Measurements from ENCODE around the gene SPPL2B.

The SPPL2B gene

DNA sequence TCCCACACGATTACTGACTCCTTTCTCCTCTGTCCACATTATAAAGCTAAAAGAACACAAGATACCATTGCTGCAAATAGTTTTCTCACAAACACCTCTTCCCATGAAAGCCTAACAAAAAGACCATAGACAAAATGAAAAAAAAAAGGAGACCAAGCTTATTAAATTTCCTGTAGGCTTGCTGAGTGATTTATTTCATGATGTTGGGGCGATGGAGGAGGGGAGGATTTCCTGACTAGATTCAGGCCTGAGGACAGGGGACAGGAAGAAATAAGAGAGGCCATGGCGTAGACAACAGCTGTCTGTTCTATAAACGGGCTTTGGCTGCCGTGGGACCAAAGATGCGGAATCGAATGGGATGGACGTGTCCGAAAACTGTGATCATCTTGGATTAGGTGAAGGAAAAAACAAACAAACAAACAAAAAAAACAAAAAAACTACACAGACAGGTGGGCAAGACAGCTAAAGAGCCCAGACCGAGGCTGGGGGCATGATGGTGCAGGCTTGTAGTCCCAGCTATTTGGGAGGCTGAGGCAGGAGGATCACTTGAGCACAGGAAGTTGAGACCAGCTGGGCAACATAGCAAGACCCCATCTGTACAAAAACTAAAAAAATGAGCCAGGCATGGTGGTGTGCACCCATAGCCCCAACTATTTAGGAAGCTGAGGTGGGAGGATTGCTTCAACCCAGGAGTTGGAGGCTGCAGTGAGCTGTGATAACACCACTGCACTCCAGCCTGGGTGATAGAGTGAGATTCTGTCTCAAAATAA lies 36.9 kb downstream of the SPPL2B start:
- no peaks in the 10 kb centered on the region for H3K79me2 ChIP-seq (ENCODE audit: control insufficient read depth, insufficient read depth, low read length, unreplicated experiment)
- no peaks in the 10 kb centered on the region for H3K36me3 ChIP-seq (ENCODE audit: insufficient read depth, low read length)
- H3K4me3 ChIP-seq (ENCODE audit: low read depth, low read length) = no peak overlapping the region
- no peaks in the 10 kb centered on the region for H3K4me1 ChIP-seq (ENCODE audit: control insufficient read depth, insufficient read depth, low read length, unreplicated experiment)
- no peak overlapping the region for H2AFZ ChIP-seq (ENCODE audit: low read length, unreplicated experiment)
- H3K27me3 ChIP-seq (ENCODE audit: insufficient read depth, low read length) = peaks cover 4% of the 10 kb centered on the region; the same call in 1 of the 2 replicates
- H3K27ac ChIP-seq (ENCODE audit: low read depth, low read length) = no peak overlapping the region

DNA sequence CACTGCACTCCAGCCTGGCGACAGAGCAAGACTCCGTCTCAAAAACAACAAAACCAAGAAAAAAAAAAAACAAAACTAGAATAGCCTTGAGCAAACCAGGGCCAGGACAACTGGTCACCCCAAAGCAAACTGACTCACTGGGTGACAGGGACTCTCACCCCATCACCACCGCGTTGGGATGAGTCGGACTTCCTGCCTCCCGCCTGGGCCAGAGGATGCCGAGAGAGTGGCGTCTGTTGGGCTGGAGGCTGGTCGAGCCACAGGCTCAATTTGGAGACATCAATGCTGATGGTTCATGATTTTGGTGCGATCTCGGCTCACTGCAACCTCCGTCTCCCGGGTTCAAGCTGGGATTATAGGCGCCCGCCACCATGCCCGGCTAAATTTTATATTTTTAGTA lies 43.2 kb downstream of the SPPL2B start:
- Histone ChIP-seq H3K4me1 (ENCODE audit: control insufficient read depth, insufficient read depth, low read length, unreplicated experiment) (peaks cover 8% of the 10 kb centered on the region), H3K36me3 (ENCODE audit: insufficient read depth, low read length) (no peaks in the 10 kb centered on the region), H2AFZ (ENCODE audit: low read length, unreplicated experiment) (no peak overlapping the region), H3K79me2 (ENCODE audit: control insufficient read depth, insufficient read depth, low read length, unreplicated experiment) (no peaks in the 10 kb centered on the region), H3K27ac (ENCODE audit: low read depth, low read length) (no peak overlapping the region), H3K4me3 (ENCODE audit: low read depth, low read length) (no peak overlapping the region), H3K27me3 (ENCODE audit: insufficient read depth, low read length) (no peaks in the 10 kb centered on the region)

DNA sequence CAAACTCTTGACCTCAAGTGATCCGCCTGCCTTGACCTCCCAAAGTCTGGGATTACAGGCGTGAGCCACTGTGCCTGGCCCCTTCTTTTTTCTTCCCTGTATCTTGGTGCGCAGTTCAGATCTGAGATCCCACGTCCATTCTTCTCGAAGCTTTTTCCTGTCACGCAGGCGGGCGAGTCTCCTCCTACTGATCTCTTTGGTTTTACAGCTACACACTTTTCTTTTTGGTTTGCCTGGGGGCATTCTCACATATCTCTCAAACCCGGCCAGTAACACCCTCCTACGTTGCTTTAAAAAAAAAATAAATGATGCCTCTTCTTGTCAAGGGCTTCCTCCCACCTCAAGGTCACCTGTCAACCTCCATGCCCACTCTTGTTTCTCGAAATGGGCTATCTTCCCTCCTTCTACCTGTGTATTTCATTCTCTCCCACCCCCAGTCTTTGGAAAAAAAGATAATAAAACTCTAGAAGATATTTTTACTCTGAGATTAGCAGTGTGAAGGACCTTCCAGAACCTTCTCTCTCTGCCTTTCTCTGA lies 43.7 kb downstream of the SPPL2B start:
- Histone ChIP-seq H3K27me3 (ENCODE audit: insufficient read depth, low read length) (no peaks in the 10 kb centered on the region), H3K4me1 (ENCODE audit: control insufficient read depth, insufficient read depth, low read length, unreplicated experiment) (peaks cover 8% of the 10 kb centered on the region), H3K79me2 (ENCODE audit: control insufficient read depth, insufficient read depth, low read length, unreplicated experiment) (no peaks in the 10 kb centered on the region), H3K4me3 (ENCODE audit: low read depth, low read length) (no peak overlapping the region), H2AFZ (ENCODE audit: low read length, unreplicated experiment) (no peak overlapping the region), H3K36me3 (ENCODE audit: insufficient read depth, low read length) (no peaks in the 10 kb centered on the region), H3K27ac (ENCODE audit: low read depth, low read length) (no peak overlapping the region)

DNA sequence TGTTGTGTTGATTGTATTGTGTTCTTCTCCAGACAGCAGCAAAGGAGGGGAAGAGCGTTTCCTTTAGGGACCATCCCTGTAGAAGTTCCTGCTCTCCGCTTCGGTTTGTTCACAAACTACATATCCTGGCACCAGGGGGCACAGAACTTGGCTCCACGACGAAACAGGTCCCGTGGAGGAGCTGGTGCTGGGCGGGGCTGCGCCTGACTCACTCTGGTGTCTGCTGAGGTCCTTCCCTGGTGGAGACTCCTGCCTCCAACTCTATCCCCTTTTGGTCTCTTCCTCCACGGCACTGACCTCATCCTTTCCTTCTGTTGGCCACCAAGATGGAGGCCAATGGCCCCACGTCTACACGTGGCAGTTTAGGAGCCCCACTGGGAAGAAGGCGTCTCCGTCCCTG lies 46.3 kb downstream of the SPPL2B start:
- H3K79me2 ChIP-seq (ENCODE audit: control insufficient read depth, insufficient read depth, low read length, unreplicated experiment) = no peaks in the 10 kb centered on the region
- H3K4me3 ChIP-seq (ENCODE audit: low read depth, low read length) = no peak overlapping the region
- peaks cover 8% of the 10 kb centered on the region for H3K4me1 ChIP-seq (ENCODE audit: control insufficient read depth, insufficient read depth, low read length, unreplicated experiment)
- no peak overlapping the region for H2AFZ ChIP-seq (ENCODE audit: low read length, unreplicated experiment)
- no peak overlapping the region for H3K27ac ChIP-seq (ENCODE audit: low read depth, low read length)
- H3K27me3 ChIP-seq (ENCODE audit: insufficient read depth, low read length) = no peaks in the 10 kb centered on the region
- no peaks in the 10 kb centered on the region for H3K36me3 ChIP-seq (ENCODE audit: insufficient read depth, low read length)

DNA sequence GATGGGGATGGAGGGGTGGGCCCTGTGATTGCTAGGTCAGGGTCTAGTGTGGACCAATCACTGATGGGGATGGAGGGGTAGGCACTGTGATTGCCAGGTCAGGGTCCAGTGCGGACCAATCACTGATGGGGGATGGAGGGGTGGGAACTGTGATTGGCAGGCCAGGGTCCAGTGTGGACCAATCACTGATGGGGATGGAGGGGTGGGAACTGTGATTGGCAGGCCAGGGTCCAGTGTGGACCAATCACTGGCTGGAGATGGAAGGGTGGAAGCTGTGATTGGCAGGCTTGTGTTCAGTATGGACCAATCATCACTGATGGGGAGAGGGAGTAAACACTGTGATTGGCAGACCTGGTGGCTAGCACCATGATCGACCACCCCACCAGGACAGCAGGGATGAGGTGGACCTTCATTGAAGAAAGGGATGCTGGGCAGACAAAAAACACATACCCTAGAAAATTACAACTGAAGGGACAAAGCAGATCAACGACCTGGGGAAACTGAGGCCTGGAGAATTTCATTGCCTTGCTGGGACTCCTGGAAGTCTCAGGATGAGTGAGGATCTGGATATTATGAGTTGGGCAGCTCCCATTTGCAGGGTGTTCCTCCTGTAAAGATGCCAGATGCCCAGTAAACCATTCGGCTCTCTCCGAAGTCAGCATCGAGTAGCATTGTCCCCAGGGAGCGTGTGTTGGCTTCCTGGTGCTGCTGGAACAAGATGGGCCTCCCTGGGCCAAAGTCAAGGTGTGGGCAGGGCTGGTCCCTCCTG lies 47.1 kb downstream of the SPPL2B start:
- Histone ChIP-seq H3K27ac (ENCODE audit: low read depth, low read length) (no peak overlapping the region), H3K36me3 (ENCODE audit: insufficient read depth, low read length) (no peaks in the 10 kb centered on the region), H3K79me2 (ENCODE audit: control insufficient read depth, insufficient read depth, low read length, unreplicated experiment) (no peaks in the 10 kb centered on the region), H2AFZ (ENCODE audit: low read length, unreplicated experiment) (no peak overlapping the region), H3K4me1 (ENCODE audit: control insufficient read depth, insufficient read depth, low read length, unreplicated experiment) (peaks cover 8% of the 10 kb centered on the region), H3K27me3 (ENCODE audit: insufficient read depth, low read length) (no peaks in the 10 kb centered on the region), H3K4me3 (ENCODE audit: low read depth, low read length) (no peak overlapping the region)

DNA sequence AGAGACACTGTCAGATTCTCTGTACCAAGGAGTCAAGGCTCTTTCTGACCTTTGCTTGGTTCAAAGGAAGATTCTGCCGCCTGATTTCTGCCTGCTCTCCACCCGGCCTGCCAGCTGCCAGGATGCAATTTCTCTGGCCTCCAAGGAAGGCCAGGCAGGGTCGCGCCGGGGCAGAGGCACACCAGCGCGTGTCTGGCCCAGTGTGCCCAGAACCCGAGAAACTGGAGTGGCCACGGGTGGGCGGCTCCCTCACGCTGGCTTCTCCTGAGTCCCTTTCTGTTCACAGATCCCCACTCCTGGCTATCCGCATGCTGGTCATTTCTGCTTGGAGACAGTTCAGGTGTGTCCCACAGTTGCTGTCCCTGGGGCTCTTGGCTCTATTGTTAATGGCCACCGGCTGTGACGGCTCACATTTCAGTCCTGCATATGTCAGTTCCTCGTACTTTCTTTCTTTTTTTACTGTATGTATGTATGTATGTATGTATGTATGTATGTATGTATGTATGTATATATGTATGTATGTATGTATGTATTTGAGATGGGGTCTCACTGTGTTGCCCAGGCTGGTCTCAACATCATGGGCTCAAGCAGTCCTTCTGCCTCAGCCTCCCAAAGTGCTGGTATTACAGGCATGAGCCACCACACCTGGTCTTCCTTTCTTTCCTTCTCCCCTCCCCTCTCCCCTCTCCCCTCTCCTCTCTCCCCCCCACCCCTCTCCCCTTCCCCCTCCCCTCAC lies 48.5 kb downstream of the SPPL2B start:
- H3K4me1 ChIP-seq (ENCODE audit: control insufficient read depth, insufficient read depth, low read length, unreplicated experiment) = no peaks in the 10 kb centered on the region
- H3K36me3 ChIP-seq (ENCODE audit: insufficient read depth, low read length) = no peaks in the 10 kb centered on the region
- H3K27me3 ChIP-seq (ENCODE audit: insufficient read depth, low read length) = no peaks in the 10 kb centered on the region
- H3K79me2 ChIP-seq (ENCODE audit: control insufficient read depth, insufficient read depth, low read length, unreplicated experiment) = no peaks in the 10 kb centered on the region
- no peak overlapping the region for H3K27ac ChIP-seq (ENCODE audit: low read depth, low read length)
- no peak overlapping the region for H2AFZ ChIP-seq (ENCODE audit: low read length, unreplicated experiment)
- H3K4me3 ChIP-seq (ENCODE audit: low read depth, low read length) = no peak overlapping the region

DNA sequence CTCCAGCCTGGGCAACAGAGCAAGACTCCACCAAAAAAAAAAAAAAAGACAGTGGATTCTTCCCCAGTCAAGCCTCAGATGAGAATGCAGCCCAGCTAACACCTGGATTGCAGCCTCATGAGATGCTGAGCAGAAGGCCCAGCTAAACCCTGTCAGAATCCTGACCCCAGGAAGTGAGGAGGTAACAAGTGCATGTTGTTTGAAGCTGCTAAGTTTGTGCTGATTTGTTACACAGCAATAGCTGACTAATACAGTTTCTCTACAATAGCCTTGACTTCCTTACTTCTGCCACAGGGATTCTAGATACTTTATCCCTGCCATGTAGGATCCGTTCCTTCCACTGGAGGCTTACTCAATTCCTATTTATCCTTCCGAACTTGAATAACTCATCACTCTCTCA lies 52.1 kb downstream of the SPPL2B start:
- no peak overlapping the region for H3K4me3 ChIP-seq (ENCODE audit: low read depth, low read length)
- H2AFZ ChIP-seq (ENCODE audit: low read length, unreplicated experiment) = no peak overlapping the region
- H3K27ac ChIP-seq (ENCODE audit: low read depth, low read length) = no peak overlapping the region
- no peaks in the 10 kb centered on the region for H3K36me3 ChIP-seq (ENCODE audit: insufficient read depth, low read length)
- no peaks in the 10 kb centered on the region for H3K27me3 ChIP-seq (ENCODE audit: insufficient read depth, low read length)
- no peaks in the 10 kb centered on the region for H3K79me2 ChIP-seq (ENCODE audit: control insufficient read depth, insufficient read depth, low read length, unreplicated experiment)
- peaks cover 3% of the 10 kb centered on the region for H3K4me1 ChIP-seq (ENCODE audit: control insufficient read depth, insufficient read depth, low read length, unreplicated experiment)

DNA sequence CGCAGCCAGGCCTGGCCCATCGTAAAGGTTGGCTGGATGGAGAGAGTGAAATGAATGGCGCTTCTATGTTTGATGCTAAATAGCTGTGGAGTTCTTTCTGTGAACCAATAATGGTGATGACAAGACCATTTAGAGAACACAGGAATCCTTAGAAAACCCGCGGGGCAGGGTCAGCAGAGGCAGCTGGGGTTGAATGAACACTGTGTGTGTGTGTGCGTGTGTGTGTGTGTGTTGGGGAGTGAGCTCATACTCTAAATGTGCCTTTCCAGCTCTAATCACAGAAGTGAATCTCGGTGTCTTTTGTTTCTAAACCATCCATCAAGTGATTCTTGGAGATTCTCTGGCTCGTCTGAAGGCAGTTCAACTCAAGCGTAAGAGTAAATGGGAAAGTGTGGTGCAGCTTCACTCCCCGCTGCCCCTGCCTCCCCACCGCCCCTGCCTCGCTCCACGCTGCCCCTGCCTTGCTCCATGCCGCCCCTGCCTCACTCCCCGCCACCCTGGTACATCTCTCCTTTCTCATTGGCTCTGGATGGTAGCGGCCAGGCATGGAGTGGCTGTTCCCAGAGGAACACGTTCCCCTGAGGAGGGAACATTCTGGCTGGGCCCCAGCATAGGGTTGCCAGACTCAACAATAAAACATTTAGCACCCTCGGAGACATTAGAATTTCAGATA lies 52.8 kb downstream of the SPPL2B start:
- no peaks in the 10 kb centered on the region for H3K79me2 ChIP-seq (ENCODE audit: control insufficient read depth, insufficient read depth, low read length, unreplicated experiment)
- no peak overlapping the region for H3K27ac ChIP-seq (ENCODE audit: low read depth, low read length)
- peaks cover 3% of the 10 kb centered on the region for H3K4me1 ChIP-seq (ENCODE audit: control insufficient read depth, insufficient read depth, low read length, unreplicated experiment)
- no peak overlapping the region for H2AFZ ChIP-seq (ENCODE audit: low read length, unreplicated experiment)
- no peaks in the 10 kb centered on the region for H3K27me3 ChIP-seq (ENCODE audit: insufficient read depth, low read length)
- no peak overlapping the region for H3K4me3 ChIP-seq (ENCODE audit: low read depth, low read length)
- no peaks in the 10 kb centered on the region for H3K36me3 ChIP-seq (ENCODE audit: insufficient read depth, low read length)

DNA sequence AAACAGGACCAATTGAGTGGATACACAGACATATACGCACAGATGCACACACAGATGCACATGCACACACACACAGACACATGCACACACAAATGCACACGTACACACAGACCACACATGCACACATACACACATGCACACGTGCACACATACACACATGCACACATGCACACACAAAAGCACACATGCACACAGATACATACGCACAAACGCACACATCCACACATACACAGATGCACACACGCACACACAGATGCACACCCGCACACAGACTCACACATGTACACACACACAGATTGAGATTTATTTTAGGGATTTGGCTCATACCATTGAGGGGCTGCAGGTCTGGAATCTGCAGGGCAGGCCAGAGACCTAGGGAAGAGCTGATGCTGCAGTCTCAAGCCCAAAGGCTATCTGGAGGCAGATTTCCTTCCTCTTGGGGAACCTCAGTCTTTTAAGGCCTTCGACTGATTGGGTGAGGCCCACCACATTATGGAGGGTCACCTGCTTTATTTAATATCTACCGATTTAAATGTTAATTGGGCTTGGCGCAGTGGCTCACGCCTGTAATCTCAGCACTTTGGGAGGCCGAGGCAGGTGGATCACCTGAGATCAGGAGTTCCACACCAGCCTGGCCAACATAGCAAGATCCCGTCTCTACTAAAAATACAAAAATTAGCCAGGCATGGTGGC lies 54.2 kb downstream of the SPPL2B start:
- Histone ChIP-seq H2AFZ (ENCODE audit: low read length, unreplicated experiment) (no peak overlapping the region), H3K4me1 (ENCODE audit: control insufficient read depth, insufficient read depth, low read length, unreplicated experiment) (peaks cover 3% of the 10 kb centered on the region), H3K27me3 (ENCODE audit: insufficient read depth, low read length) (no peaks in the 10 kb centered on the region), H3K4me3 (ENCODE audit: low read depth, low read length) (no peak overlapping the region), H3K79me2 (ENCODE audit: control insufficient read depth, insufficient read depth, low read length, unreplicated experiment) (no peaks in the 10 kb centered on the region), H3K27ac (ENCODE audit: low read depth, low read length) (no peak overlapping the region), H3K36me3 (ENCODE audit: insufficient read depth, low read length) (no peaks in the 10 kb centered on the region)

Data from ACC112 (cell line).